HEK293 (cell line): ENCODE measurements around the gene BAG1.

Source experiments
- CTCF ChIA-PET: fragments of 350-600 bp; formaldehyde crosslinking; extraction: SDS; loops from one replicate; lab custom pipeline; 2021; ENCODE audit warnings: antibody characterized with exemption; lab: Yijun Ruan, JAX
- POLR2A ChIA-PET: fragments of 300-600 bp; formaldehyde crosslinking; extraction: SDS; loops from one replicate; lab custom pipeline; 2020; ENCODE audit warnings: antibody characterized with exemption, inconsistent platforms; lab: Yijun Ruan, JAX
- H3K27ac ChIP-seq: fragments of 200-500 bp; sonication (Bioruptor generic); 2 replicates; pipeline ENCODE4 v1.5.1; 2014; ENCODE audit warnings: low read depth, low read length, control low read depth, inconsistent platforms; ENCODE audit errors: extremely low read depth
- H3K36me3 ChIP-seq, 2 experiments: fragments of 200-500 bp in 1 of 2; sonication (Bioruptor generic) in 1 of 2; 1 replicate in 1 of 2; 2 replicates in 1 of 2; pipeline ENCODE4 v1.5.1; 2014 to 2017; ENCODE audit warnings: inconsistent platforms in 2 of 2, low read length in 2 of 2; ENCODE audit not compliant: control insufficient read depth in 2 of 2, insufficient read depth in 1 of 2
- H3K4me1 ChIP-seq: fragments of 200-500 bp; sonication (Bioruptor generic); 2 replicates; pipeline ENCODE4 v1.5.1; 2014; ENCODE audit warnings: mild to moderate bottlenecking, low read length, inconsistent platforms; ENCODE audit not compliant: control insufficient read depth, insufficient read depth
- H3K4me3 ChIP-seq: 2 replicates; pipeline ENCODE4 v1.5.1; 2011; ENCODE audit warnings: low read depth, mild to moderate bottlenecking, control low read depth, low read length, moderate library complexity
- H3K9me3 ChIP-seq: fragments of 200-500 bp; sonication (Bioruptor generic); 2 replicates; pipeline ENCODE4 v1.5.1; 2014; ENCODE audit warnings: low read depth, low read length, inconsistent platforms; ENCODE audit not compliant: control insufficient read depth, insufficient read depth
- GLIS2 ChIP-seq: fragments of 450-650 bp; formaldehyde crosslinking; IDR thresholded peaks from 2 replicates; pipeline ENCODE4 v1.5.1; 2016; ENCODE audit warnings: missing biosample characterization, missing genetic modification characterization
- KLF1 ChIP-seq: fragments of 450-650 bp; formaldehyde crosslinking; IDR thresholded peaks from 2 replicates; pipeline ENCODE4 v1.5.1; 2016; ENCODE audit warnings: missing biosample characterization, missing genetic modification characterization
- SALL2 ChIP-seq: fragments of 450-650 bp; formaldehyde crosslinking; IDR thresholded peaks from 2 replicates; pipeline ENCODE4 v1.5.0; 2017; ENCODE audit warnings: missing biosample characterization, mild to moderate bottlenecking, missing genetic modification characterization, borderline replicate concordance
- ZBTB7A ChIP-seq: fragments of 450-650 bp; formaldehyde crosslinking; IDR thresholded peaks from 2 replicates; pipeline ENCODE4 v1.5.1; 2016; ENCODE audit warnings: low read depth, missing biosample characterization, missing genetic modification characterization
- ZIC2 ChIP-seq: fragments of 450-650 bp; formaldehyde crosslinking; IDR thresholded peaks from 2 replicates; pipeline ENCODE4 v1.5.1; 2016; ENCODE audit warnings: missing biosample characterization, missing genetic modification characterization
- ZNF214 ChIP-seq: fragments of 450-650 bp; formaldehyde crosslinking; IDR thresholded peaks from 2 replicates; pipeline ENCODE4 v1.5.1; 2017; ENCODE audit warnings: missing biosample characterization, mild to moderate bottlenecking, missing genetic modification characterization, borderline replicate concordance
- ZNF223 ChIP-seq: fragments of 450-650 bp; formaldehyde crosslinking; IDR thresholded peaks from 2 replicates; pipeline ENCODE4 v1.5.1; 2016; ENCODE audit warnings: missing biosample characterization, missing genetic modification characterization
- ZNF23 ChIP-seq: fragments of 450-650 bp; formaldehyde crosslinking; IDR thresholded peaks from 2 replicates; pipeline ENCODE4 v1.5.1; 2016; ENCODE audit warnings: missing biosample characterization, missing genetic modification characterization, borderline replicate concordance
- ZNF341 ChIP-seq: fragments of 450-650 bp; formaldehyde crosslinking; IDR thresholded peaks from 2 replicates; pipeline ENCODE4; 2016; ENCODE audit warnings: low read depth, missing biosample characterization, missing genetic modification characterization
- ZNF544 ChIP-seq: fragments of 450-650 bp; formaldehyde crosslinking; IDR thresholded peaks from 2 replicates; pipeline ENCODE4 v1.5.0; 2017; ENCODE audit warnings: missing biosample characterization, missing genetic modification characterization
- ZNF621 ChIP-seq: fragments of 450-650 bp; formaldehyde crosslinking; IDR thresholded peaks from 2 replicates; pipeline ENCODE4 v1.5.1; 2017; ENCODE audit warnings: missing biosample characterization, missing genetic modification characterization
- ZNF624 ChIP-seq: fragments of 450-650 bp; formaldehyde crosslinking; IDR thresholded peaks from 2 replicates; pipeline ENCODE4 v1.5.1; 2017; ENCODE audit warnings: missing biosample characterization, missing genetic modification characterization
- ZSCAN30 ChIP-seq: fragments of 450-650 bp; IDR thresholded peaks from 2 replicates; pipeline ENCODE4 v1.5.1; 2018; ENCODE audit warnings: missing biosample characterization, mild to moderate bottlenecking, missing genetic modification characterization, moderate library complexity
- ZXDB ChIP-seq: fragments of 450-650 bp; formaldehyde crosslinking; IDR thresholded peaks from 2 replicates; pipeline ENCODE4 v1.5.1; 2016; ENCODE audit warnings: missing biosample characterization, missing genetic modification characterization
- TF ChIP-seq, protein P1 (sequence below): fragments of 450-650 bp; formaldehyde crosslinking; optimal IDR thresholded peaks from 2 replicates; pipeline ENCODE3; 2016; ENCODE audit warnings: missing biosample characterization, mild to moderate bottlenecking, missing genetic modification characterization
- TF ChIP-seq, protein P2 (sequence below): fragments of 450-650 bp; formaldehyde crosslinking; IDR thresholded peaks from 2 replicates; pipeline ENCODE4 v1.5.1; 2016; ENCODE audit warnings: missing biosample characterization, missing genetic modification characterization
- TF ChIP-seq, protein P3 (sequence below): fragments of 450-650 bp; formaldehyde crosslinking; IDR thresholded peaks from 2 replicates; pipeline ENCODE4 v1.5.1; 2016; ENCODE audit warnings: missing biosample characterization, missing genetic modification characterization
- TF ChIP-seq, protein P4 (sequence below): fragments of 450-650 bp; formaldehyde crosslinking; IDR thresholded peaks from 2 replicates; pipeline ENCODE4 v1.5.1; 2017; ENCODE audit warnings: missing biosample characterization, missing genetic modification characterization
- TF ChIP-seq, protein P5 (sequence below): fragments of 450-650 bp; formaldehyde crosslinking; IDR thresholded peaks from 2 replicates; pipeline ENCODE4; 2016; ENCODE audit warnings: missing biosample characterization, missing genetic modification characterization
- TF ChIP-seq, protein P6 (sequence below): fragments of 450-650 bp; formaldehyde crosslinking; conservative IDR thresholded peaks from 2 replicates; pipeline ENCODE4 v1.5.1; 2016; ENCODE audit warnings: low read depth, missing biosample characterization, missing genetic modification characterization
- TF ChIP-seq, protein P7 (sequence below): fragments of 450-650 bp; formaldehyde crosslinking; IDR thresholded peaks from 2 replicates; pipeline ENCODE4 v1.5.1; 2016; ENCODE audit warnings: missing biosample characterization, missing genetic modification characterization

BAG1 gene

DNA sequence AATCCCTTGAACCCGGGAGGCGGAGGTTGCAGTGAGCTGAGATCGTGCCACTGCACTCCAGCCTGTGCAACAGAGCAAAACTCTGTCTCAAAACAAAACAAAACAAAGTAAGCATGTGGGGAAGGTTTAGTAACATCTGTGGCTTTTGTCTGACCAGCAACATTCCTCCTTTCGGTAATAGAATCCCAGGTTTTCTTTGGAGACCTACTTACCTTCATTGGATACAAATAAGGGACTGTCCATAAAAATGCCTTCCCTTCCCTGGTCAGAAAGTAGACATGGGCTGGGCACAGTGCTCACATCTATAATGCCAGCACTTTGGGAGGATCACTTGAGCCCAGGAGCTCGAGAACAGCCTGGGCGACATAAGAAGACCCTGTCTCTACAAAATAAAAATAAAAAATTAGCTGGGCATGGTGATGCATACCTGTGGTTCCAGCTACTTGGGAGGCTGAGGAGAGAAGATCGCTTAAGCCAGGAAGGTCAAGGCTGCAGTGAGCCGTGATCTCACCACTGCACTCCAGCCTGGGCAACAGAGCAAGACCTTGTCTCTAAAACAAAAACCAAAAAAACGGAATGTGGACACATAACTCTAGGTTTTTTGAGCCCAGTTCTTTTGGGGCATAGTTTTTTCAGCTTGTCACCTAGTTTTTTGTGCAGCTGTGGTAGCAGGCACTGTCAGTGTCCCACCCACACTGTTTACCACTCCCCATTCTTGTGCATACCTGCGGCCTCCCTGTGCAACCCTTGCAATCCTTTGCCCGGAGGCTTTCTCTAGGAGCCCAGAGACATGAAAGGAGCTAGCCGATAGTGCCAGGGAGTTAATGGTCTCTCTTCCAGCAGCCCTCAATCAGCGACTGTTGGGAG, 33.5 kb downstream of the BAG1 start (continued):
- TF ChIP-seq ZSCAN30 (tag by site-specific recombination), result no peak
- TF ChIP-seq, all 188 proteins: peak for 0

DNA sequence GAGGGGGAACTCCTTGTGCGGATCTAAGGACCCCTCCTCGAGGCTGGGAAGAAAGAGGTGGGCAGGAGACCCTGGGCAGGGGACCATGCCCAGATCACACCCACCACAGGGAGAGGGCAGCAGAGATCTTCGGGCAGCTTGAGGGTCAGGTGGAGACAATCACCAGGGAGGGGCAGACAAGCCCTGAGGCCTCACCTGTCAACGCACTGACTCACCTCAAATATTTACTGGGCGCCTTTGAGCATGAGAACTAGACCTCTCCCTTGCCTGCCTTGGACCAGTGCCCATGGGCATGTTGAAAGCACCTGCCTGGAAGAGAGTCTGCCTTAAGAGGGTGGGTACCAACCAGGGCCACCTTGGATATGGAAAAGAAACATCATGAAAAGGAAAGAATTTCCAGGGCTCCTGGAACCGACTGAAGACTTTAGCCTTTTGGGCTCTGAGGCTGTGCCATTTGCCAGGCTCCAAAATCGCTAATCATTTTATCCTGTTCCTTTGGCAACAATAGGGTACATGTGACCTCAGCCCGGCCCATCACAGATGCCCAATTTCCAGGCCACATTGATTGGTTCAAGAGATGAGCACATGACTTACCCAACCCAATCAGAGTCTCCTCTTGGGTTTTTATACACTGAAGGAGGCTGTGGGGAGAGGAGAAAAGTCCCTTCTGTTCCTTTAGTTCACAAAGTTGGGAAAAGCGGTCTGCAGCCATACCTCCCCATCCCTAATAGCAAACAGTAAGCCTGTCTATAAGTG, 35.0 kb downstream of the BAG1 start:
- Histone ChIP-seq H3K4me3 (no peak overlapping the region), H3K4me1 (peaks cover 6% of the 10 kb centered on the region), H3K9me3 (no peaks in the 10 kb centered on the region), H3K27ac (no peak overlapping the region), H3K36me3 (no peaks in the 10 kb centered on the region)
- ChIA-PET POLR2A (interaction anchor here (1.7 kb wide), 1 partner anchor 35 kb away, joined by 3 read pairs; the partner anchor contains the start of genes BAG1 and CHMP5), CTCF (interaction anchor here (1.1 kb wide), 1 partner anchor 24 kb away, joined by 3 read pairs; no protein-coding TSS in a partner anchor)
- no peak for TF ChIP-seq ZXDB
- TF ChIP-seq, protein P1, sequence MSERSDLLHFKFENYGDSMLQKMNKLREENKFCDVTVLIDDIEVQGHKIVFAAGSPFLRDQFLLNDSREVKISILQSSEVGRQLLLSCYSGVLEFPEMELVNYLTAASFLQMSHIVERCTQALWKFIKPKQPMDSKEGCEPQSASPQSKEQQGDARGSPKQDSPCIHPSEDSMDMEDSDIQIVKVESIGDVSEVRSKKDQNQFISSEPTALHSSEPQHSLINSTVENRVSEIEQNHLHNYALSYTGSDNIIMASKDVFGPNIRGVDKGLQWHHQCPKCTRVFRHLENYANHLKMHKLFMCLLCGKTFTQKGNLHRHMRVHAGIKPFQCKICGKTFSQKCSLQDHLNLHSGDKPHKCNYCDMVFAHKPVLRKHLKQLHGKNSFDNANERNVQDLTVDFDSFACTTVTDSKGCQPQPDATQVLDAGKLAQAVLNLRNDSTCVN (tag by site-specific recombination), result no peak
- no peak for TF ChIP-seq SALL2
- TF ChIP-seq, protein P2, sequence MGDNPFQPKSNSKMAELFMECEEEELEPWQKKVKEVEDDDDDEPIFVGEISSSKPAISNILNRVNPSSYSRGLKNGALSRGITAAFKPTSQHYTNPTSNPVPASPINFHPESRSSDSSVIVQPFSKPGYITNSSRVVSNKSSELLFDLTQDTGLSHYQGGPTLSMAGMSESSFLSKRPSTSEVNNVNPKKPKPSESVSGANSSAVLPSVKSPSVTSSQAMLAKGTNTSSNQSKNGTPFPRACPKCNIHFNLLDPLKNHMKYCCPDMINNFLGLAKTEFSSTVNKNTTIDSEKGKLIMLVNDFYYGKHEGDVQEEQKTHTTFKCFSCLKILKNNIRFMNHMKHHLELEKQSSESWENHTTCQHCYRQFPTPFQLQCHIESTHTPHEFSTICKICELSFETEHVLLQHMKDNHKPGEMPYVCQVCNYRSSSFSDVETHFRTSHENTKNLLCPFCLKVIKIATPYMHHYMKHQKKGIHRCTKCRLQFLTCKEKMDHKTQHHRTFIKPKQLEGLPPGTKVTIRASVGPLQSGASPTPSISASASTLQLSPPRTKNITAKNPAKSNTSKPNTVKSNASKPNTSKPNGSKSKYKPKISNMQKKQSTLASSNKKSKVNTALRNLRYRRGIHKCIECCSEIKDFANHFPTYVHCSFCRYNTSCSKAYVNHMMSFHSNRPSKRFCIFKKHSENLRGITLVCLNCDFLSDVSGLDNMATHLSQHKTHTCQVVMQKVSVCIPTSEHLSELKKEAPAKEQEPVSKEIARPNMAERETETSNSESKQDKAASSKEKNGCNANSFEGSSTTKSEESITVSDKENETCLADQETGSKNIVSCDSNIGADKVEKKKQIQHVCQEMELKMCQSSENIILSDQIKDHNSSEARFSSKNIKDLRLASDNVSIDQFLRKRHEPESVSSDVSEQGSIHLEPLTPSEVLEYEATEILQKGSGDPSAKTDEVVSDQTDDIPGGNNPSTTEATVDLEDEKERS (tag by site-specific recombination), result no peak
- no peak for TF ChIP-seq ZNF23 (tag by site-specific recombination)
- TF ChIP-seq, protein P3, sequence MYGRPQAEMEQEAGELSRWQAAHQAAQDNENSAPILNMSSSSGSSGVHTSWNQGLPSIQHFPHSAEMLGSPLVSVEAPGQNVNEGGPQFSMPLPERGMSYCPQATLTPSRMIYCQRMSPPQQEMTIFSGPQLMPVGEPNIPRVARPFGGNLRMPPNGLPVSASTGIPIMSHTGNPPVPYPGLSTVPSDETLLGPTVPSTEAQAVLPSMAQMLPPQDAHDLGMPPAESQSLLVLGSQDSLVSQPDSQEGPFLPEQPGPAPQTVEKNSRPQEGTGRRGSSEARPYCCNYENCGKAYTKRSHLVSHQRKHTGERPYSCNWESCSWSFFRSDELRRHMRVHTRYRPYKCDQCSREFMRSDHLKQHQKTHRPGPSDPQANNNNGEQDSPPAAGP (tag by site-specific recombination), result peak; percentile 89
- TF ChIP-seq, protein P4, sequence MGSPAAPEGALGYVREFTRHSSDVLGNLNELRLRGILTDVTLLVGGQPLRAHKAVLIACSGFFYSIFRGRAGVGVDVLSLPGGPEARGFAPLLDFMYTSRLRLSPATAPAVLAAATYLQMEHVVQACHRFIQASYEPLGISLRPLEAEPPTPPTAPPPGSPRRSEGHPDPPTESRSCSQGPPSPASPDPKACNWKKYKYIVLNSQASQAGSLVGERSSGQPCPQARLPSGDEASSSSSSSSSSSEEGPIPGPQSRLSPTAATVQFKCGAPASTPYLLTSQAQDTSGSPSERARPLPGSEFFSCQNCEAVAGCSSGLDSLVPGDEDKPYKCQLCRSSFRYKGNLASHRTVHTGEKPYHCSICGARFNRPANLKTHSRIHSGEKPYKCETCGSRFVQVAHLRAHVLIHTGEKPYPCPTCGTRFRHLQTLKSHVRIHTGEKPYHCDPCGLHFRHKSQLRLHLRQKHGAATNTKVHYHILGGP, result no peak
- TF ChIP-seq ZNF223, result no peak
- no peak for TF ChIP-seq ZNF624
- no peak for TF ChIP-seq ZBTB7A (tag by site-specific recombination)
- no peak for TF ChIP-seq ZNF544 (tag by site-specific recombination)
- TF ChIP-seq, protein P5, sequence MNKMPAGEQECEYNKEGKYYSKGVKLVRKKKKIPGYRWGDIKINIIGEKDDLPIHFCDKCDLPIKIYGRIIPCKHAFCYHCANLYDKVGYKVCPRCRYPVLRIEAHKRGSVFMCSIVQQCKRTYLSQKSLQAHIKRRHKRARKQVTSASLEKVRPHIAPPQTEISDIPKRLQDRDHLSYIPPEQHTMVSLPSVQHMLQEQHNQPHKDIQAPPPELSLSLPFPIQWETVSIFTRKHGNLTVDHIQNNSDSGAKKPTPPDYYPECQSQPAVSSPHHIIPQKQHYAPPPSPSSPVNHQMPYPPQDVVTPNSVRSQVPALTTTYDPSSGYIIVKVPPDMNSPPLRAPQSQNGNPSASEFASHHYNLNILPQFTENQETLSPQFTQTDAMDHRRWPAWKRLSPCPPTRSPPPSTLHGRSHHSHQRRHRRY (tag by site-specific recombination), result no peak
- TF ChIP-seq GLIS2 (tag by site-specific recombination), result no peak
- no peak for TF ChIP-seq ZNF621 (tag by site-specific recombination)
- no peak for TF ChIP-seq ZNF341
- no peak for TF ChIP-seq ZIC2
- TF ChIP-seq ZNF214, result no peak
- TF ChIP-seq, protein P6, sequence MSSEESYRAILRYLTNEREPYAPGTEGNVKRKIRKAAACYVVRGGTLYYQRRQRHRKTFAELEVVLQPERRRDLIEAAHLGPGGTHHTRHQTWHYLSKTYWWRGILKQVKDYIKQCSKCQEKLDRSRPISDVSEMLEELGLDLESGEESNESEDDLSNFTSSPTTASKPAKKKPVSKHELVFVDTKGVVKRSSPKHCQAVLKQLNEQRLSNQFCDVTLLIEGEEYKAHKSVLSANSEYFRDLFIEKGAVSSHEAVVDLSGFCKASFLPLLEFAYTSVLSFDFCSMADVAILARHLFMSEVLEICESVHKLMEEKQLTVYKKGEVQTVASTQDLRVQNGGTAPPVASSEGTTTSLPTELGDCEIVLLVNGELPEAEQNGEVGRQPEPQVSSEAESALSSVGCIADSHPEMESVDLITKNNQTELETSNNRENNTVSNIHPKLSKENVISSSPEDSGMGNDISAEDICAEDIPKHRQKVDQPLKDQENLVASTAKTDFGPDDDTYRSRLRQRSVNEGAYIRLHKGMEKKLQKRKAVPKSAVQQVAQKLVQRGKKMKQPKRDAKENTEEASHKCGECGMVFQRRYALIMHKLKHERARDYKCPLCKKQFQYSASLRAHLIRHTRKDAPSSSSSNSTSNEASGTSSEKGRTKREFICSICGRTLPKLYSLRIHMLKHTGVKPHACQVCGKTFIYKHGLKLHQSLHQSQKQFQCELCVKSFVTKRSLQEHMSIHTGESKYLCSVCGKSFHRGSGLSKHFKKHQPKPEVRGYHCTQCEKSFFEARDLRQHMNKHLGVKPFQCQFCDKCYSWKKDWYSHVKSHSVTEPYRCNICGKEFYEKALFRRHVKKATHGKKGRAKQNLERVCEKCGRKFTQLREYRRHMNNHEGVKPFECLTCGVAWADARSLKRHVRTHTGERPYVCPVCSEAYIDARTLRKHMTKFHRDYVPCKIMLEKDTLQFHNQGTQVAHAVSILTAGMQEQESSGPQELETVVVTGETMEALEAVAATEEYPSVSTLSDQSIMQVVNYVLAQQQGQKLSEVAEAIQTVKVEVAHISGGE (tag by site-specific recombination), result no peak
- peak; percentile 63 for TF ChIP-seq KLF1 (tag by site-specific recombination)
- TF ChIP-seq, protein P7, sequence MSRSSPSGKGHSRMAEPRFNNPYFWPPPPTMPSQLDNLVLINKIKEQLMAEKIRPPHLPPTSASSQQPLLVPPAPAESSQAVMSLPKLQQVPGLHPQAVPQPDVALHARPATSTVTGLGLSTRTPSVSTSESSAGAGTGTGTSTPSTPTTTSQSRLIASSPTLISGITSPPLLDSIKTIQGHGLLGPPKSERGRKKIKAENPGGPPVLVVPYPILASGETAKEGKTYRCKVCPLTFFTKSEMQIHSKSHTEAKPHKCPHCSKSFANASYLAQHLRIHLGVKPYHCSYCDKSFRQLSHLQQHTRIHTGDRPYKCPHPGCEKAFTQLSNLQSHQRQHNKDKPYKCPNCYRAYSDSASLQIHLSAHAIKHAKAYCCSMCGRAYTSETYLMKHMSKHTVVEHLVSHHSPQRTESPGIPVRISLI (tag by site-specific recombination), result no peak
